H1 (cell line): ENCODE results near the gene UBR7. TPM values are rescaled to one million over a fixed set of nuclear protein-coding genes. Genes with fewer than 3 reads are reported as not detected.

Experiments
- ASH2L ChIP-seq: fragments of 200-600, 300-600 bp; sonication (generic); IDR thresholded peaks from one replicate; pipeline ENCODE4 v1.7.1; 2017; ENCODE audit warnings: low read length
- SP1 ChIP-seq: IDR thresholded peaks from 2 replicates; pipeline ENCODE4 v1.6.1; 2011; ENCODE audit warnings: low read depth, low read length
- SRF ChIP-seq: IDR thresholded peaks from 2 replicates; pipeline ENCODE4 v1.6.1; 2011; ENCODE audit warnings: mild to moderate bottlenecking, low read depth, low read length, moderate library complexity
- polyA plus RNA-seq, 7 experiments: library from polyadenylated mRNA; depleted of rRNA in 3 of 7; stranded (reverse) in 5 of 7; unstranded in 2 of 7; fragments of >200 nt in 5 of 7; fragments of 200-250 nt in 2 of 7; gene quantifications; 1 replicate in 5 of 7; 2 replicates in 1 of 7; 4 replicates in 1 of 7; pipeline versions ENCODE4 v1.2.1 to v1.2.3, GENCODE V29; 2011 to 2013; ENCODE audit warnings: missing spikeins in 2 of 7, mixed read lengths in 2 of 7
- total RNA-seq: library from RNA; stranded (reverse); fragmentation: NEBNext Ultra II Directional; extraction: Animal tissue kit (Norgen Biotek cat#: 25700); gene quantifications from 2 replicates; pipeline ENCODE4 v1.2.1, GENCODE V29; 2021
- TF ChIP-seq, protein P1 (sequence below): IDR thresholded peaks from 2 replicates; pipeline ENCODE4 v1.6.1; 2012; ENCODE audit warnings: inconsistent platforms

UBR7 gene
- total and polyA plus RNA-seq, 2 of the 8 experiments (the other 6 are each of a cell fraction or from before 2014, with no cell fraction given), result 20.1 to 28.4 TPM

DNA sequence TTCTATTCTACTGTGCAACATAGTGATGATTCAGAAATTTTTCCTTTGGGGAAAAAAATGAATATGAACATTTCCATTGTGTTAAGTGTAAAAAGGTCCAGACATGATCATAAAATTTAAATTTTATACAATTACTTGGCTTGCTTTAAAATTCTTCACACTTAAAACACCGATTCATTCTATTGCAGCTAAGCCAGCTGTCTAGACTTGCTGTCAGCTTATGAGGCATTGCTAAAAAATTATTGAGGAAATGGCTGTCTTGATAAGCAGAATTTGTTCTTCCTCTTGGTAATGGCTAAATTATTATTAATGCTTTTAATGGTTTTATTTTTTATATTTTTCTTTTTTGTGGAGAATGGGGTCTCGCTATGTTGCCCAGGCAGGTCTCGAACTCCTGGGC lies 20.1 kb upstream of the UBR7 start (continued):
- TF ChIP-seq SRF (no peak), ASH2L (no peak), SP1 (no peak)
- TF ChIP-seq, protein P1, sequence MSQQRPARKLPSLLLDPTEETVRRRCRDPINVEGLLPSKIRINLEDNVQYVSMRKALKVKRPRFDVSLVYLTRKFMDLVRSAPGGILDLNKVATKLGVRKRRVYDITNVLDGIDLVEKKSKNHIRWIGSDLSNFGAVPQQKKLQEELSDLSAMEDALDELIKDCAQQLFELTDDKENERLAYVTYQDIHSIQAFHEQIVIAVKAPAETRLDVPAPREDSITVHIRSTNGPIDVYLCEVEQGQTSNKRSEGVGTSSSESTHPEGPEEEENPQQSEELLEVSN, result no peak
